NOMO-1 treated with DMSO at 0.1 percent for 48 hours (cell line): ENCODE measurements around the gene FEZF1.
"Not testable (repeated sequence)": the region's sequence is repeated elsewhere in the genome, so short reads cannot be mapped to it uniquely, and the experiment has no call there.

ENCODE experiments used
- DNase-seq: peaks from one replicate; lab custom pipeline; 2025; ENCODE audit not compliant: unreplicated experiment; lab: John Stamatoyannopoulos, UW

FEZF1 gene

DNA sequence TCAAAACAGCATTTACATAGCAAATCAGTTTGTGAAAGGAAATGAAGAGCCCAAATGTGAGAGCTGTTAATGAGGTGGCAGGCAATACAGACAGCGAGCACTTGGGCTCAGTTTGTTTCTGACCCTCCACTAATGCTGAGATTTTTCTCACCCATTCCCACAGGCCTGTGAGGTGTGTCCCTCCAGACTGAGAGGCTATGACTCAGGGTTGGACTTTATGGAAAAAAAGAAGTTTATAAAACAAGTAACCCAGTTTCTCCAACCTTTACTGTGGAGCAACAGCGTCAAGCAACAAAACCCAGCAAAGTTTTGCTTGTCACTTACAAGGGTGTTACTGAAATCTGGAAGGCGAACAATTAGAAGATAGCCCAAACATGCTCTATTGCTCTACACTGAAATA, 4.9 kb upstream of the FEZF1 start:
- DNase-seq, result no peak

DNA sequence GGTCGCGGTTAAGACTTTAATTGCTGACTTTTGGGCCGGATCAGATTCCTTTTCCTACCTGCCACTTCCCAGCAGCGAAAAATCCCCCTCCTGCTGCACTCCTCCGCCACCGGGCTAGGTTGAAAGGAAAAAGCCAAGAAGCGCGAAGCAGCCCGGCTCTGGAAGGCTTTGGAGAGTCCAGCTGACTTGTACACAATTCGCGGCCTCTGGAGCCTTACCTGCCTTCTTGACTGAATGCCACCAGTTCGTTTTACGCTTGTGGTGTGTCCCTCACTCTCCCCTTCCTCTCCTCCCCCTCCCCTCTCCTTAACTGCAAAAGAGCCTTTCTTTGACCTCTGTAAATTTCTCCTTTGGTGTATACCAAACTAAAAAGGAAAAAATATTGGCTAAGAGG, 2.7 kb upstream of the FEZF1 start:
- no peak for DNase-seq

DNA sequence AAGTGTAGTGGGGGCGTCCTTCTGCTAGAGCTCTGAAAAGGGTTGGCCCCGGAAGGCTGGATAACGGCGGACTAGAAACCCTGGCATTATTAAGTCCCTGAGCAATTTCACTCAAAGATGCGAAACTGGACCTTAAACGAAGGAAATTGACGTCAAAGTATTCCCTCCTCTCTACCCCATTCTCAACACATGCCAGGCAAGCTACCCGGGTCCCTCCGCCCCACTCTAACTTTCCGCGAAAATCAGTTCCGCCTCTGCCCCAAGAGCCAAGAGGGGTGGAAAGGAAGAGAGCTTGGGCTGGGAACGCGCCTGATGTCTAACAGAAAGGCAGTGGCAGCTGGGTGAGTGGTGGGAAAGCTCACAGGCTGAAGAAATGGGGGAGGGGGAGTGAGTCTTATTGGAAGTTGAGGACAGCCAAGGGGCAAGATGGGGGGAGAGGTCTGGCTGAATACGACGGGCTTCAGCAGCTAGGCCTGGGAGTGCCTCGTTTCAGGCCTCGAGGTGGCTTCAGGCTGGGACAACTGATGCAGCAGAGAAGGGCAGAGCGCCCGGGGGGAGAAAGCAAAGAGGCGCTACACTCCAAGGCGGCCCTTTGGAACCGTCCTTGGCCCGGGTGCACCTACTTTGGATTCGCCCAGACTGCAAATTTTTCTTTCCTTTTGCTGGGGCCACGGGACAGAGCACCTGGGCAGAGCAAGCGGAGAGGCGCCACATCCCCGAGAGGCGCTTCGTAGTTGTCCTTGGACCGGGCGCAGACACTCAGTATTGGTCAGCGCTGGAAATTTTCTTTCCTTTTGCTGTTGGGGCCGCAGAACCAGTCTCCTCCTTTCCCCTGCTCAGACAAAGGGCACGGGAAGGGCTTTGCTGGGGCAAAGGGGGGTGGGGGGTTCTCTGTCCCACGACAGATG, 2.0 kb upstream of the FEZF1 start:
- DNase-seq, result no peak

DNA sequence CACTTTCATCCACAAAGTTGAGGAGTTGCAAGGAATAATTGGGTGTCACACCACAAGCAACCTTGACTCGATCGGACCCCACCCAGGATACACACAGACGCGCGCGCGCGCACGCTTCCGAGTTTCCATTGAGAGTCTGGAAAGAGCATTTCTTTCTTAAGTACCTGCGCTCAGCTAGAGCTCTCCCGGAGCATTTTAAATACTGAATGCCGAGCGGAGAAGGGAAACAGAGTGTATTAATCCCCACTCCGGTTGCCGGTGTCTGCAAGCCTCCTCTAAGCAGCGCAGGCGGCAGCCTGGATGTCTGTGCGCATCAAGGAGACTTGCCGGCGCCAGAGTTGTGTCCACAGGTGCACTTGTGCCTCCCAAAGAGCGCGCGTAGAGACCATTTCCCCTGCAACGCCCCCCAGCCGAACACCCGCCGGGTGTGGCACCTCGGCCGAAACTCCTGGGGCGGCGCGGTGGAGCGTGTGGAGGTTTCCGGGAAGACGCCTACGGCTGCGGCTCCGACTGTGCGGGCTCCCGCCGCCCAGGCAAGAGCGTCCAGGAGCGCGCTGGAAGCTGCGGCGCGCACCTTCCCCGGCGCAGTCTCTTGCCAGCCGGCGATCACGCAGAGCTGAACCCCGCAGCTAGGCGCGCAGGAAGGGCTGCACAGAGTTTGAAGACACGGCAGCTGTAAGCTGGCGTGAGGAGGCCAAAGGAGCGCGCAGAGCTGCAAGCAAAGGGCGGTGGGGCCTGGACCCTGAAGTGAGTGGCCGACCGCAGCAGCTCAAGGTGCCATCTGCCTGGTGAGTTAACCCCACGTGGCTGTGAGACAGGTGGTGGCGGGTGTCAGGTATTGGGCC, 1.1 kb upstream of the FEZF1 start:
- DNase-seq, result no peak

DNA sequence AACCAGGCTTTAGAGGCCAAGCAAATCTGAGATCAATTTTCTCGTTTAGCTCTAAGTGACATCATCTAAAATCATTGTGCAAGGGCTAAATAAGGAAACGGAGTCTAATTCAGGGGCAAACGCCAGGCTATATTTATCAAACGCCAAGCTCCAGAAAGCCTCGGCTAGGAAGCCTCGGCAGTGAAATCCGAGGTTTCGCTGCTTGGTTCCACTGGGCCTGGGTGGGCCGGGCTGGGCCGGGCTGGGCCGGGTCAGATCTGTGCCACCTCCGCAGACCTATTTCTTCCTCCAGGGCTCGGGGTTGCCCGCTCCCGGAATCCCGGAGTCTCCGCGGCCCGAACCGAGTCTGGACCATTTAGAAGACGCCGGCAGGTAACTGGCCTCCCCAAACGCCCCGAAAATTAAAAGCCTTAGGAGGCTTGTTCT, 459 bp upstream of the FEZF1 start:
- no peak for DNase-seq

DNA sequence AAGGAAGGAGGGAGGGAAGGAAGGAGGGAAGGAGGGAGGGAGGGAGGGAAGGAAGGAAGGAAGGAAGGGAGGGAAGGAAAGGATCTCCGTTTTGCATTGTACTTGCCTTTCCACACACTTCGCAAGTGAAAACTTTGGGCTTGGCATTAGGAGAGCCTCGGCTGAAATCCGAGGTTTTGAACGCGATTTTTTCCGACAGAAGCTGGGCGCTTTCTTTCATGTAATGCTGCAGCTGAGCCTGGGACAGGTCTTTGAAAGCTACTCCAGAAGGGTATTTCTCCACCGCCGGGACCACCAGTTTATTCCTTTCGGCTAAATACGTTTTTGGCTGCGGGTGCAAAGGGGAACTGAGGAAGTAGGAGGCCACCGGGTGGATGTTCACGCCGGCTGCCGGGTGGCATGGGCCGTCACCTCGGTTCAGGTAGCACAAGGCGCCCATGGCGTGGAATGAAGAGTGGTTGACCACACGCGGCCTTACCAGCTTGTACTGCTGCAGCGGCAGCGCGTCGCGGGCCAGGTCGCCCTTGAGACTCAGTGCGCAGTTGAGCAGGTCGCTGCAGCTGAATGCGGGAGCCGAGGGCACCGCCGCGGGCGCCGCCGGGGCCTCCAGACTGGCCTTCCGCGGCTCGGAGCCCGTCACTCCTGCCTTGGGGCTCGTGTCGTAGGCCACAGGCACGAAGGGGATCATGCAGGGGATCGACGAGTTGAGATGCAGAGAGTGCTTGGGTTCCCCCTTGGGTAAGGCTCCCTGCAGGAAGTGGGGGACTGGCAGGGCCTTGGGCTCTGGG, 825 bp downstream of the FEZF1 start:
- no peak for DNase-seq

DNA sequence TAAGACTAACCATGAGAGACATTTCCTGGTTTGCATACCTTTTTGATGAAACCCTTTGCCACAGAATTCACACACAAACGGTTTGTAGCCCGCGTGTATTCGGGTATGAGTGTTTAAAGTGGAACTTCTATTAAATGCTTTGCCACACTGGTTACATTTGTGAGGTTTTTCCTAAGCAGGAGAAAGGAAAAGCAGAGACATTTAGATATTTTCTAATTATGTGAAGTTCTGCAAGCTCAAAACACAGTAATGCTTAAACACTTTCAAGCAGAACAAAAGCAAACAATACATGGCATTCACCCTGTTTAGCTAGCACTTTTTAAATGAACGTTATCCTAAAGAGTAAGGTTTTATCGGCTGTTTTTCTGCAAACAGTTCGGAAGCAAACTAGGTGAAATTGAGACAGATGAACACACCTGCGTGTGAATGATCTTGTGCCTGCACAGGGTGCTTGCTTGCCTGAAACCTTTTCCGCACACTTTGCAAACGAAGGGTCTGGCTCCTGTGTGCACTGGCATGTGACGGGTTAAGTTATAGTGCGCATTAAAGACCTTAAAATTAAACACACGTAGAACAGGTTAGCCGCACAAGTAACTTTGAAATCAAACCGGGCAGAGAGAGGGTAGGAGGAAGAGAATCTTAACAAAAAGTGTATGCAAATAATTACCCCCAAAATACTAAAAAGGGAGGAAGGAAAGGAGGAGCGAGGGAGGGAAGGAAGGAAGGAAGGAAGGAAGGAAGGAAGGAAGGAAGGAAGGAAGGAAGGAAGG, 1.6 kb downstream of the FEZF1 start:
- no peak for DNase-seq

DNA sequence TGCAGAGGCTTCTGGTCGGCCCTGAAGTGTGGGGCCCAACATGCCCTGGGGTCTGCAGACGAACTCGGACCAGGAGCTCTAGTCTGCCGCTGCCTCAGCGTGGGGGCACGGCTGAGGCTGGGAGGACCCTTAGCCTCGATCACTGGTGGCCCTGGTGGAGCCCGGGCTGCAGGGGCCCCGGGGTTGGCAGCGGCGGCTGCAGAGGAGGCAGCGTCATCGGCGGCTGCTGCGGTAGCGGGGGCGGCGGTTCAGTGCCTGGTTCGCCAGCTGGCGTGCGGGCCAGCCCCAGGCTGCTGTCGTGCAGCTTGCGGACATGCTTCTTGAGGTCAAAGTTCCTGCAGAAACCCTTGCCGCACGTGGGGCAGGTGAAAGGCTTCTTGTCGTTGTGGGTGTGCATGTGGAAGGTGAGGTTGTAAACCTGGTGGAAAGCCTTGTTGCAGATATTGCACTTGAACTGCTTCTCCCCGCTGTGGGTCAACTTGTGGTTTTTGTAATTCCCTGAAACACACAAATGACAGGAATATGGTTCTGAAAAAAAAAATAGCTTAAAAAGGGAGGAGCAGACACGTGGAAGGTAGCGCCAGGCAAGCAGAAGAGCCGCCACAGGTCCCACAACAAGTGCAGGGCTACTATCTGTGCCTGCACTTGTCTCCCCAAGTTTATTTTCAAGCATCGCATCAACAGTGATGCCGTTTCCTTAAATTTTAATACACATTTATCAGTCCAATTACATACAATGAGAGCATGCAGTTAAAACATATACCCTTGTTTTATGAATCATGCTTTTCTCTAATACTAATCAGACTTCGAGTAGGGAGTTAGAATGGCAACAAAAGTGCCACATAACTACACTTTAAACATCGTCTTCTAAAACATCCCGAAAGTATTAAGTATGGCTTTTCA, 2.4 kb downstream of the FEZF1 start:
- DNase-seq, result no peak

DNA sequence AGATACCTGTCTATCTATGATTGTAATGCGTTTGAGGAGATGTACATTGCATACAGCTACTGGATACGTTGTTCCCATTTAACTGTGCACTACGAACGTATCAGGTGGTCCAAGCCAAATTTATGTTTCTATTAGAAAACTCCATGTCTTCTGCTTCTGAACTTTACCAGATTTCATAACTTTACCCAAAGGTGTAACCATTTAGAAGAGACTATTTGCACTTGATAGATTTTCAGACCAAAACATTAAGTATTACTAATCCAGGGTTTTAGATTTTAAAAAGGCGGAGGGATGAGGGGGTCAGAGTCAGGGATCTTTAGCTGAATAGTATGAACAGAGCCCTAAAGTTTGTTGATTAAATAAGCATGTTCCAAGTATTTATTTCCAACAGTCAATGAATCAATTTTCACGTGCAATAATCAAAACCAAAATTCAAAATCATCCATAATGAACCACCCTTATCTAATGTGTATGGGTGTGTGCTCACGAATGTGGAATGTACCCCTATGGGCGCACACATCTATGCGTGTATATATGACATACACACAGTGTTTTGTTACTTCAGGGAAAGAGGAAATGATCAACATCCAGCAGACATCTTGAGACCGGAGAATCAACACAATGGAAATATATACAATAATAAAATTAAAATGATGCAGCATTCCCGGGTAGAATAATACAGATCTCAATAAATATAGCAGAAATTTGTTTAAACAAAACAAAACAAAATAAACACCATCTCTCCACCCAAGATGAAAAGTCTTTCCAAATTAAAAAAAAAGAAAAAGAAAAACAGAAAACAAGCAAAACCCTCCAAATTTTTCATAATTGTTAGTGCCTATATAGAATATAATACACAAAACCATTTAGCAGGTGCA, 3.4 kb downstream of the FEZF1 start:
- no peak for DNase-seq

DNA sequence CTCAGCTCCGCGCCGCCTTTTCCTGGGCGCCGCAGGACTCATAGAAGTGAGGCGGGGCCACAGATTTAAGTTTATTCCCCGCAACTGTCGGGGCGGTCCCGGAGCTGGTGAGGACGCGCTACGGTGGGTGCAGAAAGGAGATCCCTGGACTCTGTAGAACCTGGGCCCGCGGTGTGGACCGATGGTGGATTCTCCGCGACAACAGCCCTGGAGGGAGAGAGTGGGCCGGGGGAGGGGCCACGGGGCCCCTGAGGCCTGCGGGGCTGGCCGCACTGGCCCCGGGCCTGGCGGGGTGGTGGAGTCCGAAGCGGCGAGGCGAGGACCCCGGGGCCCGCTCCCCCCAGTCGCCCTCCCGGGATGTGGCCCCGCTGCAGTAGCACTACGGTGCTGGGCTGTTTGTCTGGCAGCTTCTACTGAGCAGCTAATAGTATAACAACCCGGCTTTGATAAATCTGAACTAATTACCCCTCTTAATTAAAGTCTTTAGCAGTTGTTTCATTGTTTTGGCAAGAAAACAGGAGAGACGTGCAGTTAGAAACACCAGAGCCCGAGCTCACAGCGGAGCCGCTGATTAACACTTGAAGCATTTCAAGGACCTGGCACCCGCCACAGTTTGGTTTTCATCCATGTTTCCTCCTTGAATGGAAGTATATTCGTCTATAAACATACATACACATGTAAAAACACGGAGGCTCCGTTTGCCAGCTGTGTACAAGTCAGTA, 4.2 kb downstream of the FEZF1 start:
- no peak for DNase-seq

DNA sequence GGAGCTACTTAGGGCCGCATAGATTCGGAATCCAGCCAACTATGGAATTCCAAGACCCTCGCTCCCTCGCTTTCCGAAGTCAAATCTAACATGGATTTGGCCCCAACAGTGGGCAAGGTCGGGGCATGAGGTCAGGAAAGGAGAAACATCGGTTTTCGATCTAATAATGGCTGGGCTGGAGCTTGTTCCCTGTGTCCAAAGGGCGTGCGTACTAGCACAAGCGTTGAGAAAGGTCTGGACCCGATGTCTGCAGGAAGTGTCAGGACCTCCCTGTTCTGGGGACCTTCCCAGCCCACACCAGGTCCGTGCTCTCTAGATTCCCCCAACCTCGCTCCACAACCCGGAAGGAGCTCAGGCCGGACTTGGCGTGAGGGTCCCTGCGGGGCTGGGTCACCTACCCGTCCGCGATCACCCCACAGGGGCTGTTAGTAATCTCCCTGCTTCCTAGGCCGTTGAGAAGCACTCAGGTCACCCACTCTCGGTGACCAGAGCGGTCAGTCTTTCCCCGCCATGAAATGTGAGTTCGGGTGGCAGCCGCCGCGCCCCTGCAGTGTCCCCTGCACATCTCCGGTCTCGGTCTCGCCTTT, 4.8 kb downstream of the FEZF1 start:
- DNase-seq, result no peak

DNA sequence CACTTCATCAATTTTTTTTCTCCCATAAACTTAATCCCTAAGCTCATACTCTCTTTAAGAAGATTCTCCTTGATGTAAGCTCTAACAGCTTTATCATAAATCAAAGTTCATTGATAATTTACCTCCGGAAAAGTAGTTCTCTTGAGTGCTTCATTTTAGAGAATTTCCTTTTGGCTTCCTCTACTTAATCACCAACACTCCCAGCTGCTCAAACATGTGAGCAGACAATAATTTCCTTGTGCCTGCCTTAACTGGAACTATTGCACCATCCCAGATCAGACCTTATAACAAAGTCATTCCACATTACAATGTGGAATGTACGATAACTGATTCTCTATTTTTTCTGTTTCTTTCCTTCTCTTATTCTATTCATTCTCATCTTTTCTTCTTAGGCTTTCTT, 5.9 kb downstream of the FEZF1 start:
- DNase-seq, result no peak

DNA sequence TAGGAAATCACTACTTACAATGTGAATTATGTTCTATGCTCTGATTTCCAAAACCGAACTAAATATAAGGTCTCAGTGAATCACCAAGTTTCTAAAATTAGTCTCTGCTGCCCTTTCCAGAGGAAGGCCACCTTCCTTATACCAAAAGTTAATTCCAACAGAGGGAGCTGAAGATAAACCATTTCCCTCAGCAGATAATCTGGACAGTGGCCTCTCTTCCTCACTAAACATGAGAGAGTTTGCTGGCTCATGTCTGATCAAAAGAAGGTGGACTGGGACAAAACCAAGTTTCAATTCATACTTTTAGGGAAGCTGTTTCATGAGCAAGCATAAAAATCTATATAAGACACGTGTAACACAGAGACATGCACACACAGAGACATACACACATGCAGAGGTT, 6.4 kb downstream of the FEZF1 start:
- DNase-seq, result no peak

DNA sequence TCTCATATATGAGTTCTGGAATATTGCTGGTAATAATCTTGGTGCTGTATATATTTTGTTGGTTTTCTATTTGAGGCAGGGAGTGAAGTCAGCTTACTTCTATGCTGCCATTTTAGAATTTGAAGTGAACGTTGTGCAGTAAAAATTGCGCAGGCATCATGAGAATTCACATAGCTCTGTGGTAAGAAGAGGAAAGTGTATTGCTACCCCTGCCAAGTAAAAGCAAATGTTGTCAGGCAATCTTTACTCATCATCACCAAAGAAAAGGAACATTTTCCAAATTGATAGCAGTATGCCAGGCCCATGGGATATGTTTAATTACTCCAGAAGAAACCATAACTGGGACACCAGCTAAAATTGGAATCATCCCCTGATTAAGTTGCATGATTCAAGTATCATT, 13.4 kb downstream of the FEZF1 start:
- DNase-seq, result no peak

DNA sequence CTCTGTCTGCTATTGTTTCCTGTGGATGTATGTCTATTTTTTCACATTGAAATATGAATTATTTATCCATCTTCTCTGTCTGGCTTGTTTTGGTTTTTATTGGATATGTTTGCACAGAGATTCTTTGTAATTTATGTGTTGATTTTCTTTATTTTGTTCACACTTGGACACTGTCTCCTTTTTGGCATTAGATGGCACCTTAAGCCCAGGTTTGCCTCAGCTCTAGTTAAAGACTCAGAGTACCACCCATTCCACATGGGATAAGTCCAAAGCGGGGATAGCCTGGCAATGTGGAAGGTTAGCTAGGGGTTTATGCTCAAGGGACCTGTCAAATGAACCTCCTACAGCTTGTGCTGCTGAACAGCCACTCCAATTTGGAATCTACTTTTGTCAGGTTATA, 14.1 kb downstream of the FEZF1 start:
- no peak for DNase-seq

DNA sequence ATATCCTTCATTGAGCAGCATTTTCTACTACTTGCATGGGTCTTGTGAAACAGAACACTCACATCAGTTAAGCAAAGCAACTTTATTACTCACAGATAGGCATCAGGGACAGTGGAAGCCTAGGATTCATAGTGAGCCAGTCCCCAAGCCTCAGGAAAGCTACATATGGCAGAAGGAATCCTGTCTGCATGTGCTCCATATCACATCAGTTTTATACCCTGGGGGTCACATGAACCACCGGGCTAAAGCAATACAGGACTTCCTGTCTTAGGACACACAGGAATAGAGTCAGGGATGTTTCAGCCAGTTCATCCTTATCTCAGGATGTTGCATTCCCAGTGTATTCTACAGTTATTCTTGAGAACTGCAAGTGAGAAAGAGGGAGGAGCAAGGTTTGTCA, 15.1 kb downstream of the FEZF1 start:
- no peak for DNase-seq

DNA sequence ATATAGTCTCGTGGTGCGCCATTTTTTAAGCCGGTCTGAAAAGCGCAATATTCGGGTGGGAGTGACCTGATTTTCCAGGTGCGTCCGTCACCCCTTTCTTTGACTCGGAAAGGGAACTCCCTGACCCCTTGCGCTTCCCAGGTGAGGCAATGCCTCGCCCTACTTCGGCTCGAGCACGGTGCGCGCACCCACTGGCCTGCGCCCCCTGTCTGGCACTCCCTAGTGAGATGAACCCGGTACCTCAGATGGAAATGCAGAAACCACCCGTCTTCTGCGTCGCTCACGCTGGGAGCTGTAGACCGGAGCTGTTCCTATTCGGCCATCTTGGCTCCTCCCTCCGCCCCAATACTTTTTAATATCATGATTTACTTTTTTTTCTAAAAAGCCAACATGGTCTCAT, 19.9 kb downstream of the FEZF1 start:
- not testable (repeated sequence) for DNase-seq

DNA sequence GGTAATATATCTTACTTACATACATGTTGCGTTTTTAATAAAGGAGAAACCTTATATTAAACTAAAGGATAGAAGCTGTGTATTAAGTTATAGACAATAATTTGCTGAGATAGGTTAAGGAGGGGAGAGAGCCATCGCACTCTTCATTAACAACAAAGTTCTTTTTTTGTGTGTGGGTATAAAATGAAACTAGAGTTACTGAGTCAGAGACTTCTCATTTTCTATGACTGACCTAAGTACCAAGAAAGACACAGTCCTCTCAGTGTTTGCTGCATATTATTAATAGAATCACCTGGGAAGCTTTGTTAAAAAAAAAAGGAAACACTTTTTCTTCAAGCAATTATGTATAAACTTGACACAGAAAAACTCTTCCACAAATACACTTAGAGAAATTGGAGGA, 31.4 kb downstream of the FEZF1 start:
- no peak for DNase-seq
